Activated T-cell treated with anti-CD3 and anti-CD28 coated beads, Interleukin-2, amount 50 U/mL, for 24 hours (primary cell): ENCODE data around the gene ANKRD55.
"Not testable (repeated sequence)": the region's sequence is repeated elsewhere in the genome, so short reads cannot be mapped to it uniquely, and the experiment has no call there.

Experiments used
- DNase-seq: peaks from one replicate; pipeline ENCODE4 v3.0.0-alpha.2; 2020
- H3K27ac Mint-ChIP-seq: 2 replicates; pipeline ENCODE4 v1.8.0; 2020; ENCODE audit warnings: mild to moderate bottlenecking, mixed read lengths
- H3K27me3 Mint-ChIP-seq: 2 replicates; pipeline ENCODE4 v1.8.0; 2020; ENCODE audit warnings: mixed read lengths
- H3K36me3 Mint-ChIP-seq: 2 replicates; pipeline ENCODE4 v1.8.0; 2020; ENCODE audit warnings: low read depth, mixed read lengths
- H3K4me1 Mint-ChIP-seq: 2 replicates; pipeline ENCODE4 v1.8.0; 2020; ENCODE audit warnings: low read depth, mixed read lengths
- H3K4me3 Mint-ChIP-seq: 2 replicates; pipeline ENCODE4 v1.8.0; 2020; ENCODE audit warnings: mild to moderate bottlenecking, moderate library complexity, mixed read lengths
- H3K9me3 Mint-ChIP-seq: 2 replicates; pipeline ENCODE4 v1.8.0; 2020; ENCODE audit warnings: mixed read lengths

The ANKRD55 gene

DNA sequence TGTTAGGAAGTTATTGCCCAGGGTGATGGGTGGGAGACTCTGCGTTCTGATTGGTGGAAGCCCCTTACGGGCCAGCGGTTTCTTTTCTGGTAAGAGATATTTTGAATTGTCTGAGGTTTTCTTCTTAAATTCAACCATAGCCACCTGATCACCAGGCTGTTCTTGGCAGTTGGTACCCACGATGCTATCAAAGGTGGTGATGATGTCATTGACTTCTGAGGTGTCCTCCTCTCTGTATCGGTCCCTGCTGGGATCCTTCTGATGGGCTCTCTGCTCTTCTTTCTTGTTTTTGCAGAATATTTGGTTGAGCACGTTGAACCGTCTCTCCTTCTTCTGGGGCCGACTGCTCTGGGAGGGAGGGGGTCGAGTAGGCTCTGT lies 121.7 kb downstream of the ANKRD55 start:
- H3K27me3 Mint-ChIP-seq, result no peaks in the 10 kb centered on the region
- H3K36me3 Mint-ChIP-seq, result no peaks in the 10 kb centered on the region
- no peaks in the 10 kb centered on the region for H3K9me3 Mint-ChIP-seq
- peaks cover 23% of the 10 kb centered on the region for H3K4me1 Mint-ChIP-seq
- no peak overlapping the region for H3K27ac Mint-ChIP-seq
- DNase-seq, result no peak
- H3K4me3 Mint-ChIP-seq, result no peak overlapping the region

DNA sequence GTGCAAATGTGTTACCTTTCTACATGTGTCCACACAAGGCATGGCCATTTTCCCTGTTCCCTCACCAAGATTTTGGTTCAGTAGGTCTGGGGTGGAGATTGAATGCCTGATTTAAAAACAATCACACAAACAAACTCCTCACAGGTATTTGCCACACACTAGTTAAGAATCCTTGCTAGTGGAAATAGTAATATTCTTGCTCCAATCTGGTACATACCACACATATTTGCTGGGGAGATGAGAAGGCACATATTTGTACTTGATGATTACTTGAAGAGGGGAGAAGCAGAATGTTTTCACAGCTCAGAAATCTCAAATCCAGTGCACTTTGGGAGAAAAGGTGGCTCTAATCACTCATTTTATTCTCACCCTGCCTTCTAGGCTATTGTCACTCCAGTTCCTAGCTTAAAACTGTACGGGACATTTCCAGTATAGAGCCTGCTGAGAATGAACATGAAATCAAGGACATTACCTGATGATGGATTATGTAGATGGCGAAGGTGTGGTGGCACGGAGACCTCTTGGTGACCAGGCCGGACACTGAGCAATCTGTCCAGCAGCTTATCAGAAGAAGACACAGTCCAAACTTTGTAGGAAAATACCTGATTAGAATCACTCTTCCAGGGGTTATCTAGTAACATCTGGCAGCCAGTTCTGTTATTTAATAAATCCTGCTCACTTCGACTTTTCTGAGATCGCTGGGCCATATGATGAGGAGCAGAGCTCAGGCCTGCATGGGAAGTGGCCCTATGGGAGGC lies 122.3 kb downstream of the ANKRD55 start:
- peaks cover 27% of the 10 kb centered on the region for H3K4me1 Mint-ChIP-seq
- H3K9me3 Mint-ChIP-seq, result no peaks in the 10 kb centered on the region
- no peak for DNase-seq
- H3K27ac Mint-ChIP-seq, result no peak overlapping the region
- H3K36me3 Mint-ChIP-seq, result no peaks in the 10 kb centered on the region
- H3K4me3 Mint-ChIP-seq, result no peak overlapping the region
- H3K27me3 Mint-ChIP-seq, result no peaks in the 10 kb centered on the region

DNA sequence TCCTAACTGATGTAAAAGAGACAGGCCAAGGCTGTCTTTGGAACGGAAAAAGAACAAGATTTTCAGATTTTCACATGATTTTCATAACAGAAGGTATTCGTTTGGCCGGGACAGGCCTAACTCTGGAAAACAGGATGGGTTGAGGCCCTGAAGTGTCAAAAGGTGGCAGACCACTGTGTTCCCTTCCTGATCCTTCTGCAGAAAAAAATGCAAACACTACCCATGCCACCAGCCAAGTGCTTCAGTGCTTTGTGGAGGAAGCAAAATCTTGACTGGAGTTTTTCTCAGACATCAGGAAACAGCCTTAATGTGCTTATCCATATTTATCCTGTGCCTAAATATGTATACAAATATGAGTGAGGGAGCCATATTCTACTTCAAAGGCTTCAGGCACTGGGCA lies 124.9 kb downstream of the ANKRD55 start:
- no peak for DNase-seq
- Mint-ChIP-seq H3K4me3 (no peak overlapping the region), H3K27ac (peak overlapping the region; percentile 79), H3K36me3 (no peaks in the 10 kb centered on the region), H3K27me3 (no peaks in the 10 kb centered on the region), H3K4me1 (peaks cover 48% of the 10 kb centered on the region), H3K9me3 (no peaks in the 10 kb centered on the region)

DNA sequence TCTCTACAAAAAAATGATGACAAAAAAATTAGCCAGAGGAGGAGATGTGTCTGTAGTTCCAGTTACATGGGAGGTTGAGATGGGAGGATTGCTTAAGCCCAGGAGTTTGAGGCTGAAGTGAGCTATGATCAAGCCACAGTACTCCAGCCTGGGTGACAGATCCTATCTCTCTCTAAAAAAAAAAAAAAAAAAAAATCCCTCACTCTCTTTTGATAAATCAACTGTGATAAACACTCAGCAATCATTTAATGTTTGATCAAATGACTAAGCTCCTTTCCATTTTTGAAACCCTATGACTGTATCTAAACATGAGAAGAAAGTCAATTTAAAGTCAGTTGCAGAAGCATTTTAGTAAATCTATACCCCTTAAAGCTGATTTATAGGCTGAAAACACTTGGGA lies 126.3 kb downstream of the ANKRD55 start:
- no peak for DNase-seq
- H3K36me3 Mint-ChIP-seq, result no peaks in the 10 kb centered on the region
- no peaks in the 10 kb centered on the region for H3K27me3 Mint-ChIP-seq
- H3K4me3 Mint-ChIP-seq, result no peak overlapping the region
- peaks cover 58% of the 10 kb centered on the region for H3K4me1 Mint-ChIP-seq
- peak overlapping the region; percentile 79 for H3K27ac Mint-ChIP-seq
- H3K9me3 Mint-ChIP-seq, result no peaks in the 10 kb centered on the region

DNA sequence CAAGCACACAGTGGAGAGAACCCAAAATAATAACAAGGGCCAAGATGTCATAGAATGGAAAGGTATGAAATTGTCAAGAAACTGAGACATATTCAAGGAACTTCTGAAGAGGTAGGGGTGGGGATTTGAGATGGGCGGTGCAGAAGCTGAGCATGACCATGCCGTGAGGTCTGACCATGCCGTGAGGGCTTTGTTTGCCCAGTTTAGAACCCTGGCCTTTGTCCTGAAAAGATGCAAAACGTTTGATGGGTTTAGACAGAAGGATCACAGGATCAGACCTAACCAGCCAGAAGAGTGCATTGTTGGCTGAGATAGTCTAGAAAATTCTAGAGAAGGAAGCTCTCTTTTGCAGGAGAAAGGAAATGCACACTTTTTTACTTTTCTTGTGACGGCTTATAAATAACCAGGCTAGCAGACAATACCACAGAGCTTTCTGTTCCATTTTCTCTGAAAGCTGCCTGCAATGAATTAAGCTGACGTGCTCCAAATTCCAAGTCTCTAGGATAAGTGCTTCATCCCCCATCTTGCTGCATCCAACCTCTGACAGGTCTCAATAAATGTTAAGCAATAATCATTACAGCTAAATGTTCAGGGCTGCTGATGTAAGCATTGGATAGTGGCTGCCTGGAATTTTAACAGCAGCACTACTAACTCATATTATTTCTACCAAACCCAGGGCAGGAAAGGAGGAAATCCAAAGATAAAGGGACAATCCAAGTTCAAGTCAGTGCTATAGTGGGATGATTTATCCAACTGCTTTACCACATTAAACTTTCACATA lies 127.4 kb downstream of the ANKRD55 start:
- H3K4me3 Mint-ChIP-seq, result no peak overlapping the region
- H3K9me3 Mint-ChIP-seq, result no peaks in the 10 kb centered on the region
- peak overlapping the region; percentile 53 for H3K27ac Mint-ChIP-seq
- no peaks in the 10 kb centered on the region for H3K36me3 Mint-ChIP-seq
- no peaks in the 10 kb centered on the region for H3K27me3 Mint-ChIP-seq
- H3K4me1 Mint-ChIP-seq, result peaks cover 63% of the 10 kb centered on the region
- DNase-seq, result no peak

DNA sequence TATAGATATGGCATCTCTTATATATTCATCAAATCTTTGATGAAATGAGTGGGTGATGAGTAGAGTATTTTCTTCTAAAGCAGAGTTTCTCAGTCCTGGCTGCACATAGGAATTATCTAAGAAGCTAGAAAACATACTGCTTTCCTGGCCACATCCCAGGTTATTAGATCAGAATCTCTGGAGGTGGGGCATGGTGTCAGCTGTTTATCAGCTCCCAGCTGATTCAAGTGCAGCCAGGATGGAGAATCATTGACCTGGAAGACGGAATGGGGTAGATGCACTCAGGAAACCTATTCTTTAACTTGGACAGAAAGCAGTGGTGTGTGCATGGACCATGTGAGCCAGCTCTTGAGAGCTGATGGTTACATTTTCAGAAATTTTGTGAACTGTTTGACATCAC lies 130.2 kb downstream of the ANKRD55 start:
- H3K9me3 Mint-ChIP-seq, result no peaks in the 10 kb centered on the region
- no peak for DNase-seq
- H3K27ac Mint-ChIP-seq, result no peak overlapping the region
- H3K4me3 Mint-ChIP-seq, result no peak overlapping the region
- H3K36me3 Mint-ChIP-seq, result no peaks in the 10 kb centered on the region
- no peaks in the 10 kb centered on the region for H3K27me3 Mint-ChIP-seq
- peaks cover 83% of the 10 kb centered on the region for H3K4me1 Mint-ChIP-seq

DNA sequence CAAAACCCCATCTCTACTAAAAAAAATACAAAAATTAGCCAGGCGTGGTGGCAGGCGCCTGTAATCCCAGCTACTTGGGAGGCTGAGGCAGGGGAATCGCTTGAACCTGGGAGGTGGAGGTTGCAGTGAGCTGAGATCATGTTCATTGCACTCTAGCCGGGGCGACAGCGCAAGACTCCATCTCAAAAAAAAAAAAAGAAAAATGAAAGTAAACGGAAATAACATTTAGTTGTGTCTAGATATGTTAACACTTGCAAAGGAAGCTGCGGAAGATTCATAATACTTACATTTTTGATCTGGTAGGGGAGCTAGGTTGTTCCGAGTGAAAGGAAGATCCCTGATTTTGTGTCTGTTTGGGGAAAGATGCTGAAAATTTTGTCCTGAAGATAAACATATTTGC lies 130.9 kb downstream of the ANKRD55 start:
- DNase-seq, H3K9me3 Mint-ChIP-seq, H3K36me3 Mint-ChIP-seq, H3K27me3 Mint-ChIP-seq: not testable (repeated sequence)
- Mint-ChIP-seq H3K4me1 (peaks cover 82% of the 10 kb centered on the region), H3K27ac (peak overlapping the region; percentile 28), H3K4me3 (peak overlapping the region; percentile 62)

DNA sequence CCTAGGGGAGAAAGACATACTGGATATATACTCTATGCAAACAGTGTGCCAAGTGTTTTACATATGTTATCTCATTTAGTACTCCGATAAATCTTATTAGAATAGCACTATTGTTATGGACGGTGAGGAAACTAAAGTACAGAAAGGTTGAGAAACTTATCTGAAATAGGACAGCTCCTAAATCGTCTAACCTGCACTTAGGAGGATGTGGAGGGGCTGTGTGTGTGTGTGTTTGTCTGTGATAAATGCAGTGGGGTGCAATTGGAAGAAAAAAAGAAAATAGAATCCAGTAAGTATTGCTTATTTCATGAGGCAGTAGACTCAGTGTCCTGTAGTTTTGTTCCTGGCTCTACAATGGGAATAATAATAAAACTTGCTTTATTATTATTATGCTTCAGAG lies 131.9 kb downstream of the ANKRD55 start:
- H3K27ac Mint-ChIP-seq, result peak overlapping the region; percentile 73
- no peak for DNase-seq
- no peaks in the 10 kb centered on the region for H3K36me3 Mint-ChIP-seq
- peaks cover 82% of the 10 kb centered on the region for H3K4me1 Mint-ChIP-seq
- H3K4me3 Mint-ChIP-seq, result peak overlapping the region; percentile 43
- no peaks in the 10 kb centered on the region for H3K9me3 Mint-ChIP-seq
- H3K27me3 Mint-ChIP-seq, result no peaks in the 10 kb centered on the region

DNA sequence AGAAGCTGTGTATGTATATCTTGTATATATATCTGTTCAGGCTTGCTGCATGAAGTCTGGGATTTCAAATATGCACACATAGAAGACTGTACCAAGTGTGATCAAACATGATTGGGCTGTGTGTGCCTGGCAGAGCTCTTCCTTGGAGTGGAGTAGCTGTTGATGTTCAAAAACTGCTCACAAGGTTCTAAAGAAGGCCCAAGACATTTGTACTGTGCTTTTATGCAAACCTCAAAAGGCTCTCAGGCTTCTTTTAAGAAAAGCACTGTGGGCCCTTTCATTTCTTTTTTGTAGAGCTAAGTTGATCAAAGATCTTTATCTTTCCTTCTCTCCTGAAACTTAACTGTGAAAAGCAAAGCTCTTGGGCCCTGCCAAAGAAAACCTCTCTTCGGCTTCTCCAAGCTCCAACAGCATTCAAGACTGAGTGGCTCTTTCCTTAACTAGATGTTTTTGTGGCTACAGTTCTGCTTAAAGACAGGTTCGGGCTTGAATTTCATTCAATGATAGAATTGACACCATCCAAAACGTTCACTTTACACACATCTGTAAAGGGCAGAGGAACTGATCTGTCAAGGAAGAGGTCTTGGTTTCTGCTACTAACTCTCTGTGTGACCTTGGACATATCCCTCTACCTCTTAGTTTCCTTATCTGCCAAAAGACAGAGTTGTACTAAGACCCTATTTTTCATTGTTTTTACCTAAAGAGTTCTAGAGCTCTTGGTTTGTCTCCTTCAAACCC lies 132.5 kb downstream of the ANKRD55 start:
- Mint-ChIP-seq H3K27me3 (no peaks in the 10 kb centered on the region), H3K36me3 (no peaks in the 10 kb centered on the region), H3K27ac (peak overlapping the region; percentile 73), H3K4me3 (peak overlapping the region; percentile 43), H3K9me3 (no peaks in the 10 kb centered on the region), H3K4me1 (peaks cover 82% of the 10 kb centered on the region)
- DNase-seq, result no peak

DNA sequence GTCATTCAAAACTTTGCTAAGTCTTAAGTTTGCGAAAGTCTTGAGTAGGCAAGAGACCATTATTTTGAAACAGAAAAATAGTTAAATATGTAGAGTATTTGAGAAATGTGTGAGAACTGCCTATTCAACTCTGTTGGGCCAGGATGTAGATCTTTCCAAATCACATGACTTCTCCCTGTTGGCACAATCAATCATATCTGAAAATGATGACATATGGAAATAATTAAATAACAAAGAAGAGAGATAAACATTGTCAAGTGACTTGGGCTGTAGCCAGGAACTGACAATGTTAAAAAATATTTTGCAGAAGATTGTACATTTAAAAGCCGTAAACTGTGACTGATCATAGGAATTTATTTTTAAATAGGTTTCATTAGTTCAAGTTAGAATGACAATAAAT lies 133.8 kb downstream of the ANKRD55 start:
- H3K27me3 Mint-ChIP-seq, result no peaks in the 10 kb centered on the region
- H3K4me3 Mint-ChIP-seq, result no peak overlapping the region
- H3K27ac Mint-ChIP-seq, result peak overlapping the region; percentile 10
- no peak for DNase-seq
- H3K36me3 Mint-ChIP-seq, result no peaks in the 10 kb centered on the region
- peaks cover 82% of the 10 kb centered on the region for H3K4me1 Mint-ChIP-seq
- H3K9me3 Mint-ChIP-seq, result no peaks in the 10 kb centered on the region

DNA sequence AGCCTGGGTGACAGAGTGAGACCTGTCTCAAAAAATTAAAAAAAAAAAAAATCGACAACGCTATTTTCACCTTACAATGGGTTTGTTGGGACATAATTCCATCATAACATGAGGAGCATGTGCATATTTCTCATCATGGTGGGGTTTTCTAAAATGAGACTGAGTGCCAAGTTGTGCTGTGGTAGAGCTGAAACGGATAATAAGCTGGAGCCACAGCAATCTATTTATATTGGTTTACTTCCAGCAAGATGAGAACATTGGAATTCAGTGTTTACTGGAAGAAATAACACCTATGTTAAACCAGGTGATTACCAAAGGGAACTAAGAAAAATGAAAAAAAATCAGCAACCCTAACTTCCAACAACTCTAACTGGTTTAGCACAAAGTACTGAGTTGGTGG lies 136.1 kb downstream of the ANKRD55 start:
- DNase-seq, result no peak
- Mint-ChIP-seq H3K27ac (no peak overlapping the region), H3K27me3 (no peaks in the 10 kb centered on the region), H3K36me3 (no peaks in the 10 kb centered on the region), H3K9me3 (no peaks in the 10 kb centered on the region), H3K4me1 (peaks cover 82% of the 10 kb centered on the region), H3K4me3 (no peak overlapping the region)

DNA sequence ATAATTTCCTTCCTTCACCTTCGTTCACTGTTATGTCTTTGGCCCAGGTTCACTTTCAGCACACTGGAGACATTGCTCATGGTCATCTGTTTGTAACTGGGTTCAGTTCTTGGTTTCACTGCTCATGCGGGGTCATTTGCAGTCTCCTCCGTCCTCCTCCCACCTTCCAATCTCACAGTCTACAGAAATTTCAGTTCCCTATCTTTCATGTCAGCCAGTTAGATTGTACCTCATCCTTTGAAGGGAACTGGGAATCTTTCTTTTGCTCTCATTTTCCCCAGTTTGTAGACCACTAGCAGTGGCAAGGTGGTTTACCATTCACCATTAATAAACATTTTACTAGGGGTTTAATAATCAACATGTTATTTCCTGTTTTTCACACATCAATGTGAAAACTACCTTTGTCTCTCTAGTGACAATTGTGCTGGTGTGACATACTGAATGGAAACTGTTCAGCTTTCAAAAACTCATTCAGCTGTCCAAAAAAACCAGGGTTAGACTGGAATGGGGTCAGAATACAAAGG lies 137.5 kb downstream of the ANKRD55 start:
- H3K27ac Mint-ChIP-seq, result peak overlapping the region; percentile 91
- H3K27me3 Mint-ChIP-seq, result no peaks in the 10 kb centered on the region
- H3K4me1 Mint-ChIP-seq, result peaks cover 85% of the 10 kb centered on the region
- no peaks in the 10 kb centered on the region for H3K36me3 Mint-ChIP-seq
- H3K9me3 Mint-ChIP-seq, result no peaks in the 10 kb centered on the region
- DNase-seq, result no peak
- H3K4me3 Mint-ChIP-seq, result no peak overlapping the region

DNA sequence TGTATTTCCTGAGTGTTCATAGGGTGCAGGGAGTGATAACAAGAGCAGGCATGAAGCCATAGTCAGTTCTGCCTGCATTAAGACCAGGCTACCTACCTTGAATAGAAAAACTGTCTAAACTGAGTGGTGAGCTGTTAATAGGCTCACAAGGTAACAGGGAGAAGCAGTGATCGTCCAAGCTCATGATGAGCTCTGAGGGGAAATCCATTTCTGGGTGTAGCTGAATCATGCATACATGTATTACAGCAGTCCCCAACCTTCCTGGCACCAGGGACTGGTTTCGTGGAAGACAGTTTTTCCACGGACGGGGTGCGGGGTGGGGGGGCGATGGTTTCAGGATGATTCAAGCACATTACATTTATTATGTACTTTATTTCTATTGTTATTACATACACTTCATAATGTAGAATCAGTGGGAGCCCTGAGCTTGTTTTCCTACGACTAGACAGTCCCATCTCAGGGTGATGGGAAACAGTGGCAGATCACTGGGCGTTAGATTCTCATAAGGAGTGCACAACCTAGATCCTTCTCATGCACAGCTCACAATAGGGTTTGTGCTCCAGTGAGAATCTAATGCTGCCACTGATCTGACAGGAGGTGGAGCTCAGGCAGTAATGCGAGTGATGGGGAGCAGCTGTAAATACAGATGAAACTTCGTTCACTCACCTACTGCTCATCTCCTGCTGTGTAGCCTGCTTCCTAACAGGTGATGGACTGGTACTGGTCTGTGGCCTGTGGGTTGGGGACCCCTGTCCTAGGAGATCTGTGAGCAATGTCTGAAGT lies 138.4 kb downstream of the ANKRD55 start:
- Mint-ChIP-seq H3K27me3 (no peaks in the 10 kb centered on the region), H3K36me3 (no peaks in the 10 kb centered on the region), H3K4me3 (peak overlapping the region; percentile 36), H3K4me1 (peaks cover 85% of the 10 kb centered on the region), H3K9me3 (no peaks in the 10 kb centered on the region), H3K27ac (peak overlapping the region; percentile 91)
- DNase-seq, result peak; percentile 78

DNA sequence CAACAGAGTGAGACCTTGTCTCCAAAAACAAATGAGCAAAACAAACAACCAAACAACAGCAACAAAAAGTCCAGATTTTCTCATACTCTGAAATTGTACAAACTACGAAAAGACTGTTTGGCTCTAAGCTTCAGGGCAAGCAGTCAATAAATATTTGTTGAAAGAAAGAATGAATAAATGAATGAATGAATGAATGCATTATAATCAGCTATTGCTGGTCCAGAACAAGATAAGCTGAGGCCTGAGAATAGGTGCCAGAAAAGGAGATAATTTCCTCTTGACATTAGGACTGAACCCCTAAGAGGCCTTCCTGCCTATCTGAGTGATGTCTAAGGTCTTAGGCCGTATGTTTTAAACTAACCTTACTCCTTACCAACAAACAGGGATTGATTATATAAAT lies 139.2 kb downstream of the ANKRD55 start:
- H3K36me3 Mint-ChIP-seq, result no peaks in the 10 kb centered on the region

More for the DNA sequence above, 139.2 kb downstream of the ANKRD55 start:
- Mint-ChIP-seq H3K4me3 (no peak overlapping the region), H3K9me3 (no peaks in the 10 kb centered on the region), H3K4me1 (peaks cover 85% of the 10 kb centered on the region), H3K27ac (peak overlapping the region; percentile 91), H3K27me3 (no peaks in the 10 kb centered on the region)
- DNase-seq, result no peak
